ENCODE results near the gene TLR4.

TLR4 gene

GRCh38 chr9:117763314-117763713 lies 59.1 kb downstream of the TLR4 start:
- no peaks in the 10 kb centered on the region for H3K27me3 ChIP-seq (ENCODE audit: control insufficient read depth in 5 of 5, insufficient read depth in 4 of 5, low read length in 5 of 5)

GRCh38 chr9:117768750-117769395 lies 64.7 kb downstream of the TLR4 start:
- Histone ChIP-seq H3K9ac (ENCODE audit: low read length in 5 of 5) (no peak overlapping the region), H3K36me3 (ENCODE audit: control insufficient read depth in 5 of 5, insufficient read depth in 5 of 5, low read length in 5 of 5) (no peaks in the 10 kb centered on the region), H3K4me1 (ENCODE audit: control insufficient read depth in 5 of 5, insufficient read depth in 5 of 5, low read length in 5 of 5) (peaks cover 0 to 3% (median 0%) of the 10 kb centered on the region in 5 donors), H3K27me3 (ENCODE audit: control insufficient read depth in 5 of 5, insufficient read depth in 4 of 5, low read length in 5 of 5) (no peaks in the 10 kb centered on the region), H3K27ac (ENCODE audit: low read depth, low read length) (no peak overlapping the region), H3K9me3 (ENCODE audit: control insufficient read depth in 5 of 5, low read length in 5 of 5) (no peaks in the 10 kb centered on the region), H3K4me3 (ENCODE audit: low read depth in 1 of 5, low read length in 5 of 5) (no peak overlapping the region)

More at GRCh38 chr9:117763314-117763713, 59.1 kb downstream of the TLR4 start:
- H3K36me3 ChIP-seq (ENCODE audit: control insufficient read depth in 5 of 5, insufficient read depth in 5 of 5, low read length in 5 of 5), result no peaks in the 10 kb centered on the region
- no peak overlapping the region for H3K4me3 ChIP-seq (ENCODE audit: low read depth in 1 of 5, low read length in 5 of 5)
- H3K9me3 ChIP-seq (ENCODE audit: control insufficient read depth in 5 of 5, low read length in 5 of 5), result no peaks in the 10 kb centered on the region
- H3K9ac ChIP-seq (ENCODE audit: low read length in 5 of 5), result no peak overlapping the region
- H3K27ac ChIP-seq (ENCODE audit: low read depth, low read length), result no peak overlapping the region
- H3K4me1 ChIP-seq (ENCODE audit: control insufficient read depth in 5 of 5, insufficient read depth in 5 of 5, low read length in 5 of 5), result peaks cover 0 to 8% (median 5%) of the 10 kb centered on the region in 5 donors

GRCh38 chr9:117771136-117771535 lies 66.9 kb downstream of the TLR4 start:
- Histone ChIP-seq H3K9me3 (ENCODE audit: control insufficient read depth in 5 of 5, low read length in 5 of 5) (no peaks in the 10 kb centered on the region), H3K4me3 (ENCODE audit: low read depth in 1 of 5, low read length in 5 of 5) (no peak overlapping the region), H3K9ac (ENCODE audit: low read length in 5 of 5) (no peak overlapping the region), H3K36me3 (ENCODE audit: control insufficient read depth in 5 of 5, insufficient read depth in 5 of 5, low read length in 5 of 5) (no peaks in the 10 kb centered on the region), H3K27ac (ENCODE audit: low read depth, low read length) (no peak overlapping the region), H3K27me3 (ENCODE audit: control insufficient read depth in 5 of 5, insufficient read depth in 4 of 5, low read length in 5 of 5) (no peaks in the 10 kb centered on the region), H3K4me1 (ENCODE audit: control insufficient read depth in 5 of 5, insufficient read depth in 5 of 5, low read length in 5 of 5) (peaks cover 0 to 7% (median 0%) of the 10 kb centered on the region in 5 donors)

- Histone ChIP-seq H3K4me3 (ENCODE audit: low read depth in 1 of 5, low read length in 5 of 5) (no peak overlapping the region), H3K27ac (ENCODE audit: low read depth, low read length) (no peak overlapping the region), H3K36me3 (ENCODE audit: control insufficient read depth in 5 of 5, insufficient read depth in 5 of 5, low read length in 5 of 5) (no peaks in the 10 kb centered on the region), H3K9me3 (ENCODE audit: control insufficient read depth in 5 of 5, low read length in 5 of 5) (no peaks in the 10 kb centered on the region), H3K27me3 (ENCODE audit: control insufficient read depth in 5 of 5, insufficient read depth in 4 of 5, low read length in 5 of 5) (no peaks in the 10 kb centered on the region), H3K4me1 (ENCODE audit: control insufficient read depth in 5 of 5, insufficient read depth in 5 of 5, low read length in 5 of 5) (peaks cover 0 to 13% (median 2%) of the 10 kb centered on the region in 5 donors), H3K9ac (ENCODE audit: low read length in 5 of 5) (no peak overlapping the region)
These were observed 68.8 kb downstream of the TLR4 start for GRCh38 chr9:117772960-117773359.
